Vagina (tissue), 2 donors: ENCODE measurements around the gene MIPEP.
"Not testable (repeated sequence)": the region's sequence is repeated elsewhere in the genome, so short reads cannot be mapped to it uniquely, and the experiment has no call there.

Source experiments
- POLR2A ChIP-seq, 2 donors: fragments of 450-650 bp; IDR thresholded peaks; one replicate each; pipeline ENCODE4 v1.6.1; 2017; ENCODE audit warnings: antibody characterized with exemption in 2 of 2, mild to moderate bottlenecking in 2 of 2, moderate library complexity in 2 of 2
- POLR2AphosphoS5 ChIP-seq, 2 donors: sonication (generic); formaldehyde crosslinking; IDR thresholded peaks; one replicate each; pipeline ENCODE4 v1.9.0; 2017; ENCODE audit warnings: antibody characterized with exemption in 2 of 2, mild to moderate bottlenecking in 2 of 2, low read depth in 1 of 2; ENCODE audit not compliant: insufficient read depth in 1 of 2
- TF ChIP-seq, protein P1 (sequence below), 3 experiments: fragments of 450-650 bp in 2 of 3; fragments of 200-600 bp in 1 of 3; sonication (generic) in 1 of 3; IDR thresholded peaks; one replicate each; pipeline ENCODE4 v1.5.1; 2017 to 2019; ENCODE audit warnings: antibody characterized with exemption in 3 of 3, mild to moderate bottlenecking in 2 of 3, moderate library complexity in 2 of 3

DNA sequence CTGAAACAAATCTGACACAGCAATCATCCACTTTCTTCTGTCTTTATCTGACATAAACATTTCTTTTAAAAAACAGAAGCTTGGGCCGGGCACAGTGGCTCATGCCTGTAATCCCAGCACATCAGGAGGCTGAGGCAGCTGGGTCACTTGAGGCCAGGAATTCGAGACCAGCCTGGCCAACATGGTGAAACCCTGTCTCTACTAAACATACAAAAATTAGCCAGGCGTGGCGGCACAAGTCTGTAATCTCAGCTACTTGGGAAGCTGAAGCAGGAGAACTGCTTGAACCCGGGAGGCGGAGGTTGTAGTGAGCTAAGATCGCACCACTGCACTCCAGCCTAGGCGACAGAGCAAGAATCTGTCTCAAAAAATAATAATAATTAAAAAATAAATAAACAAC is 127.4 kb downstream of the MIPEP start:
- TF ChIP-seq POLR2A (IDR thresholded peaks at IDR 0.05); POLR2AphosphoS5 (IDR thresholded peaks at IDR 0.05; ENCODE audit: insufficient read depth in 1 of 2, low read depth in 1 of 2): not testable (repeated sequence)
- TF ChIP-seq, protein P1, sequence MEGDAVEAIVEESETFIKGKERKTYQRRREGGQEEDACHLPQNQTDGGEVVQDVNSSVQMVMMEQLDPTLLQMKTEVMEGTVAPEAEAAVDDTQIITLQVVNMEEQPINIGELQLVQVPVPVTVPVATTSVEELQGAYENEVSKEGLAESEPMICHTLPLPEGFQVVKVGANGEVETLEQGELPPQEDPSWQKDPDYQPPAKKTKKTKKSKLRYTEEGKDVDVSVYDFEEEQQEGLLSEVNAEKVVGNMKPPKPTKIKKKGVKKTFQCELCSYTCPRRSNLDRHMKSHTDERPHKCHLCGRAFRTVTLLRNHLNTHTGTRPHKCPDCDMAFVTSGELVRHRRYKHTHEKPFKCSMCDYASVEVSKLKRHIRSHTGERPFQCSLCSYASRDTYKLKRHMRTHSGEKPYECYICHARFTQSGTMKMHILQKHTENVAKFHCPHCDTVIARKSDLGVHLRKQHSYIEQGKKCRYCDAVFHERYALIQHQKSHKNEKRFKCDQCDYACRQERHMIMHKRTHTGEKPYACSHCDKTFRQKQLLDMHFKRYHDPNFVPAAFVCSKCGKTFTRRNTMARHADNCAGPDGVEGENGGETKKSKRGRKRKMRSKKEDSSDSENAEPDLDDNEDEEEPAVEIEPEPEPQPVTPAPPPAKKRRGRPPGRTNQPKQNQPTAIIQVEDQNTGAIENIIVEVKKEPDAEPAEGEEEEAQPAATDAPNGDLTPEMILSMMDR (IDR thresholded peaks at IDR 0.05) = not testable (repeated sequence)
